HEK293T (cell line): ENCODE results near the gene HSFX1.
"Not testable (repeated sequence)": the region's sequence is repeated elsewhere in the genome, so short reads cannot be mapped to it uniquely, and the experiment has no call there.

Experiments
- SP1 ChIP-seq: fragments of 450-650 bp; IDR thresholded peaks from 2 replicates; pipeline ENCODE4 v1.6.1; 2017
- SUZ12 ChIP-seq: fragments of 450-650 bp; IDR thresholded peaks from 2 replicates; pipeline ENCODE4 v1.6.1; 2016; ENCODE audit warnings: mild to moderate bottlenecking

- TF ChIP-seq SP1, SUZ12: not testable (repeated sequence)
Observed at GRCh38 chrX:149773026-149773425, 842 bp upstream of the HSFX1 start.
